HCT116 (cell line): ENCODE measurements around the gene DCAF5. TPM values are rescaled to one million over a fixed set of nuclear protein-coding genes. Genes with fewer than 3 reads are reported as not detected.

Experiments
- ATAC-seq: fragments of 200-7000 bp; cut with Tn5 transposase; 2 replicates; pipeline ENCODE4 v1.9.1; 2020; ENCODE audit warnings: mild to moderate bottlenecking, moderate library complexity
- BruUV-seq: library from RNA; stranded (reverse); fragments of 400-500 nt; replicated peaks from 2 replicates; lab custom pipeline; 2021; lab: Mats Ljungman, UMichigan
- CTCF ChIA-PET: fragments of 300-600 bp; sonication (Branson Sonifier 250); formaldehyde crosslinking; loops from one replicate; lab custom pipeline; 2021; ENCODE audit warnings: antibody characterized with exemption; lab: Charles Lee
- POLR2A ChIA-PET: fragments of 300-600, 350-600 bp; sonication (Branson Sonifier 250); formaldehyde crosslinking; loops from one replicate; lab custom pipeline; 2021; ENCODE audit warnings: antibody characterized with exemption; lab: Charles Lee
- RAD21 ChIA-PET, 2 experiments: fragments of 300-600 bp; sonication (Branson Sonifier 250); formaldehyde crosslinking; loops; one replicate each; lab custom pipeline; 2023; ENCODE audit warnings: low total read pairs in 2 of 2; ENCODE audit not compliant: uncharacterized antibody in 2 of 2, unreplicated experiment in 2 of 2, low non-redundant PET in 1 of 2; lab: Charles Lee
- DNase-seq: peaks from one replicate; pipeline ENCODE4 v3.0.0-alpha.2; 2010; ENCODE audit warnings: low read depth, low spot score
- H2AFZ ChIP-seq: fragments of 200-600 bp; shearing (Covaris generic), sonication (generic); 2 replicates; pipeline ENCODE4 v1.6.1; 2017; ENCODE audit warnings: low read depth, mixed run types, mixed read lengths, antibody characterized with exemption, low read length; ENCODE audit not compliant: poor library complexity, severe bottlenecking
- H3K27ac ChIP-seq: 2 replicates; pipeline ENCODE4 v1.5.1; 2012; ENCODE audit warnings: low read depth, low read length
- H3K27me3 ChIP-seq: fragments of 200-600 bp; sonication (generic); 2 replicates; pipeline ENCODE4 v1.6.1; 2016; ENCODE audit warnings: mixed run types, low read length, mixed read lengths; ENCODE audit not compliant: insufficient read depth
- H3K36me3 ChIP-seq, 2 experiments: fragments of 200-500 bp in 1 of 2; fragments of 200-600 bp in 1 of 2; sonication (Bioruptor generic) in 1 of 2; sonication (generic) in 1 of 2; 2 replicates each; pipeline versions ENCODE4 v1.5.1 to v1.6.1; 2014 to 2016; ENCODE audit warnings: low read length in 2 of 2, inconsistent platforms in 1 of 2, mixed read lengths in 1 of 2, mixed run types in 1 of 2; ENCODE audit not compliant: insufficient read depth in 2 of 2, control insufficient read depth in 1 of 2
- H3K4me1 ChIP-seq, 2 experiments: fragments of 200-600 bp in 1 of 2; sonication (generic) in 1 of 2; 2 replicates each; pipeline versions ENCODE4 v1.5.1 to v1.6.1; 2012 to 2017; ENCODE audit warnings: low read length in 2 of 2, inconsistent platforms in 1 of 2, mild to moderate bottlenecking in 1 of 2, mixed read lengths in 1 of 2, mixed run types in 1 of 2, moderate library complexity in 1 of 2; ENCODE audit not compliant: insufficient read depth in 2 of 2, control insufficient read depth in 1 of 2
- H3K4me2 ChIP-seq: fragments of 200-600 bp; sonication (generic); 2 replicates; pipeline ENCODE4 v1.6.1; 2017; ENCODE audit warnings: mixed run types, low read length, mixed read lengths
- H3K4me3 ChIP-seq, 2 experiments: fragments of 200-600 bp in 1 of 2; sonication (generic) in 1 of 2; replicated peaks in 1 of 2; 2 replicates each; pipeline ENCODE4 v1.5.1; 2011 to 2016; ENCODE audit warnings: low read length in 2 of 2, control low read depth in 1 of 2, low read depth in 1 of 2, mild to moderate bottlenecking in 1 of 2, mixed read lengths in 1 of 2, mixed run types in 1 of 2
- H3K79me2 ChIP-seq: fragments of 200-600 bp; sonication (generic); 2 replicates; pipeline ENCODE4 v1.6.1; 2017; ENCODE audit warnings: mild to moderate bottlenecking, mixed run types, low read length, moderate library complexity, mixed read lengths; ENCODE audit not compliant: insufficient read depth
- H3K9ac ChIP-seq: fragments of 200-600 bp; sonication (generic); 2 replicates; pipeline ENCODE4 v1.6.1; 2016; ENCODE audit warnings: low read length, mixed read lengths
- H3K9me2 ChIP-seq: fragments of 200-600 bp; sonication (generic), shearing (Covaris generic); 2 replicates; pipeline ENCODE4 v1.6.1; 2017; ENCODE audit warnings: mixed run types, mild to moderate bottlenecking, moderate library complexity; ENCODE audit not compliant: insufficient read depth
- H3K9me3 ChIP-seq, 2 experiments: fragments of 200-500 bp in 1 of 2; fragments of 200-600 bp in 1 of 2; sonication (Bioruptor generic) in 1 of 2; sonication (generic) in 1 of 2; 2 replicates each; pipeline ENCODE4 v1.6.1; 2014 to 2017; ENCODE audit warnings: low read length in 2 of 2, mixed read lengths in 2 of 2, inconsistent platforms in 1 of 2, low read depth in 1 of 2, mild to moderate bottlenecking in 1 of 2, mixed run types in 1 of 2, moderate library complexity in 1 of 2; ENCODE audit not compliant: control insufficient read depth in 1 of 2, insufficient read depth in 1 of 2
- H4K20me1 ChIP-seq: fragments of 200-600 bp; sonication (generic), shearing (Covaris generic); 2 replicates; pipeline ENCODE4 v1.6.1; 2017; ENCODE audit warnings: mixed run types, mild to moderate bottlenecking, moderate library complexity; ENCODE audit not compliant: insufficient read depth
- EGR1 ChIP-seq: IDR thresholded peaks from 2 replicates; pipeline ENCODE4 v1.6.1; 2012; ENCODE audit warnings: low read depth
- EZH2 ChIP-seq: fragments of 200-600 bp; sonication (generic); IDR thresholded peaks from 2 replicates; pipeline ENCODE4 v1.6.1; 2017; ENCODE audit warnings: antibody characterized with exemption, mixed run types
- EZH2phosphoT487 ChIP-seq: fragments of 200-600 bp; IDR thresholded peaks from 2 replicates; pipeline ENCODE4 v1.6.1; 2018; ENCODE audit warnings: antibody characterized with exemption, borderline replicate concordance
- FOSL1 ChIP-seq: IDR thresholded peaks from 2 replicates; pipeline ENCODE4 v1.6.1; 2012; ENCODE audit warnings: low read depth
- JUND ChIP-seq: IDR thresholded peaks from 2 replicates; pipeline ENCODE4 v1.6.1; 2012
- POLR2A ChIP-seq: IDR thresholded peaks from 2 replicates; pipeline ENCODE4 v1.7.0; 2011; ENCODE audit warnings: borderline replicate concordance; ENCODE audit not compliant: insufficient read depth, insufficient read length; ENCODE audit errors: extremely low read depth
- SP1 ChIP-seq: IDR thresholded peaks from 2 replicates; pipeline ENCODE4 v1.6.1; 2012; ENCODE audit warnings: low read depth
- YY1 ChIP-seq: IDR thresholded peaks from 2 replicates; pipeline ENCODE4 v1.6.1; 2011; ENCODE audit warnings: low read length, low read depth, moderate library complexity, mild to moderate bottlenecking; ENCODE audit not compliant: insufficient replicate concordance; ENCODE audit errors: extremely low read depth
- ZFX ChIP-seq: fragments of 450-650 bp; IDR thresholded peaks from 2 replicates; pipeline ENCODE4 v1.6.1; 2017
- intact Hi-C: fragments of 100-400 bp; cut with micrococcal nuclease; formaldehyde crosslinking; loops from 2 replicates; pipeline ENCODE4 v1.10.0; 2022
- total RNA-seq: library from RNA; stranded (reverse); gene quantifications from one replicate; pipeline ENCODE4 v1.2.1, GENCODE V29; 2021; ENCODE audit not compliant: unreplicated experiment
- TF ChIP-seq, protein P1 (sequence below): IDR thresholded peaks from 2 replicates; pipeline ENCODE4 v1.6.1; 2011; ENCODE audit warnings: mild to moderate bottlenecking, low read length, moderate library complexity; ENCODE audit not compliant: insufficient replicate concordance; ENCODE audit errors: extremely low read depth
- TF ChIP-seq, protein P2 (sequence below): IDR thresholded peaks from 2 replicates; pipeline ENCODE4 v1.6.1; 2012; ENCODE audit warnings: low read depth

DCAF5 gene
- total RNA-seq, 1 experiment from 2014 or later = 27.1 TPM

DNA sequence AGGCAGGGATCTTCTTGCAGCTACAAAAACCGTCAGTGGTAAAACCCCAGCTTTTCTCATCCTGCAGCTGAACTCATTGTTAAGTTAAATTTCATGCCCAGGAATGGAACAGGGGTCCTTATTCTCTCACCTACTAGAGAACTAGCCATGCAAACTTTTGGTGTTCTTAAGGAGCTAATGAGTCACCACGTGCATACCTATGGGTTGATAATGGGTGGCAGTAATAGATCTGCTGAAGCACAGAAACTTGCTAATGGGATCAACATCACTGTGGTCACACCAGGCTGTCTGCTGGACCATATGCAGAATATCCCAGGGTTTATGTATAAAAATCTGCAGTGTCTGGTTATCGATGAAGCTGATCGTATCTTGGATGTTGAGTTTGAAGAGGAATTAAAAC lies 68.9 kb downstream of the DCAF5 start:
- RAD21 ChIA-PET = no interaction called here
- Histone ChIP-seq H3K9me2 (no peaks in the 10 kb centered on the region), H3K27ac (no peak overlapping the region), H3K9me3 (no peaks in the 10 kb centered on the region), H3K79me2 (no peaks in the 10 kb centered on the region)
- TF ChIP-seq ZFX (no peak), EZH2phosphoT487 (no peak), POLR2A (no peak), YY1 (no peak), EGR1 (no peak), JUND (no peak), SP1 (no peak), EZH2 (no peak), FOSL1 (no peak)
- TF ChIP-seq, protein P1, sequence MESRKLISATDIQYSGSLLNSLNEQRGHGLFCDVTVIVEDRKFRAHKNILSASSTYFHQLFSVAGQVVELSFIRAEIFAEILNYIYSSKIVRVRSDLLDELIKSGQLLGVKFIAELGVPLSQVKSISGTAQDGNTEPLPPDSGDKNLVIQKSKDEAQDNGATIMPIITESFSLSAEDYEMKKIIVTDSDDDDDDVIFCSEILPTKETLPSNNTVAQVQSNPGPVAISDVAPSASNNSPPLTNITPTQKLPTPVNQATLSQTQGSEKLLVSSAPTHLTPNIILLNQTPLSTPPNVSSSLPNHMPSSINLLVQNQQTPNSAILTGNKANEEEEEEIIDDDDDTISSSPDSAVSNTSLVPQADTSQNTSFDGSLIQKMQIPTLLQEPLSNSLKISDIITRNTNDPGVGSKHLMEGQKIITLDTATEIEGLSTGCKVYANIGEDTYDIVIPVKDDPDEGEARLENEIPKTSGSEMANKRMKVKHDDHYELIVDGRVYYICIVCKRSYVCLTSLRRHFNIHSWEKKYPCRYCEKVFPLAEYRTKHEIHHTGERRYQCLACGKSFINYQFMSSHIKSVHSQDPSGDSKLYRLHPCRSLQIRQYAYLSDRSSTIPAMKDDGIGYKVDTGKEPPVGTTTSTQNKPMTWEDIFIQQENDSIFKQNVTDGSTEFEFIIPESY = no peak
- TF ChIP-seq, protein P2, sequence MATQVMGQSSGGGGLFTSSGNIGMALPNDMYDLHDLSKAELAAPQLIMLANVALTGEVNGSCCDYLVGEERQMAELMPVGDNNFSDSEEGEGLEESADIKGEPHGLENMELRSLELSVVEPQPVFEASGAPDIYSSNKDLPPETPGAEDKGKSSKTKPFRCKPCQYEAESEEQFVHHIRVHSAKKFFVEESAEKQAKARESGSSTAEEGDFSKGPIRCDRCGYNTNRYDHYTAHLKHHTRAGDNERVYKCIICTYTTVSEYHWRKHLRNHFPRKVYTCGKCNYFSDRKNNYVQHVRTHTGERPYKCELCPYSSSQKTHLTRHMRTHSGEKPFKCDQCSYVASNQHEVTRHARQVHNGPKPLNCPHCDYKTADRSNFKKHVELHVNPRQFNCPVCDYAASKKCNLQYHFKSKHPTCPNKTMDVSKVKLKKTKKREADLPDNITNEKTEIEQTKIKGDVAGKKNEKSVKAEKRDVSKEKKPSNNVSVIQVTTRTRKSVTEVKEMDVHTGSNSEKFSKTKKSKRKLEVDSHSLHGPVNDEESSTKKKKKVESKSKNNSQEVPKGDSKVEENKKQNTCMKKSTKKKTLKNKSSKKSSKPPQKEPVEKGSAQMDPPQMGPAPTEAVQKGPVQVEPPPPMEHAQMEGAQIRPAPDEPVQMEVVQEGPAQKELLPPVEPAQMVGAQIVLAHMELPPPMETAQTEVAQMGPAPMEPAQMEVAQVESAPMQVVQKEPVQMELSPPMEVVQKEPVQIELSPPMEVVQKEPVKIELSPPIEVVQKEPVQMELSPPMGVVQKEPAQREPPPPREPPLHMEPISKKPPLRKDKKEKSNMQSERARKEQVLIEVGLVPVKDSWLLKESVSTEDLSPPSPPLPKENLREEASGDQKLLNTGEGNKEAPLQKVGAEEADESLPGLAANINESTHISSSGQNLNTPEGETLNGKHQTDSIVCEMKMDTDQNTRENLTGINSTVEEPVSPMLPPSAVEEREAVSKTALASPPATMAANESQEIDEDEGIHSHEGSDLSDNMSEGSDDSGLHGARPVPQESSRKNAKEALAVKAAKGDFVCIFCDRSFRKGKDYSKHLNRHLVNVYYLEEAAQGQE = no peak
- TF ChIP-seq, all 23 proteins: peak for 0
- H3K4me1 ChIP-seq = peaks cover 6 to 14% of the 10 kb centered on the region in 2 experiments; a peak in 3 of 4 replicates
- no TSS peak for BruUV-seq
- no peaks in the 10 kb centered on the region for H4K20me1 ChIP-seq
- intact Hi-C loops = no loop called here
- no peak overlapping the region for H3K9ac ChIP-seq
- ATAC-seq (no peak), DNase-seq (no peak)
- peaks cover 0 to 2% of the 10 kb centered on the region in 2 experiments; a peak in 1 of 4 replicates for H3K36me3 ChIP-seq
- no peak overlapping the region for H3K4me2 ChIP-seq
- no peaks in the 10 kb centered on the region for H3K27me3 ChIP-seq
- H3K4me3 ChIP-seq = no peak overlapping the region
- ChIA-PET CTCF (no interaction called here), POLR2A (no interaction called here)
- H2AFZ ChIP-seq = no peak overlapping the region
